DLD1 (cell line): Measurements from ENCODE around the gene MEX3D.
"Not testable (repeated sequence)": the region's sequence is repeated elsewhere in the genome, so short reads cannot be mapped to it uniquely, and the experiment has no call there.

Experiments used
- in situ Hi-C: cut with HindIII; loops from 2 replicates; pipeline ENCODE4 v1.10.0; 2017; ENCODE audit warnings: low sequenced_read_pairs

Gene MEX3D

GRCh38 chr19:1522061-1522460 lies 46.1 kb downstream of the MEX3D start:
- in situ Hi-C loops, result no loop called here

DNA sequence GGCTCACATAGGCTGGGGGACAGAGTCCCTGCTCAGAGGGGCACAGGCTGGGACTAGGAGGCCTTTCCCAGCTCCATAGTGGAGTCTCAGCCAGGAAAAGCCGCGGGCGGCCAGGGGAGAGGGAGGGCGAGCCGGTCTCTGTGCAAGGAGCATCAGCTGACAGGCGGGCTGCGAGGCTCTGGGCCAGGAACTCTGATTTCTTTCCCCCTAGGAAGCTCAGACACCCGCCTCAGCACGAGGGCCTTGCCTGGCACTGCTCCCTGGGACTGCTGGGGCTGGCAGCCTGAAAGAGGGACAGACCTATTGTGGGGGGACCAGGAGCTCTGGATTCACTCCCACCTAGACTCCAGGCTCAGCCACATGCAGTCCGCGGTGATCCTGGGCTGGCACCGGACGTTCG lies 46.5 kb downstream of the MEX3D start:
- in situ Hi-C loops, result no loop called here

- in situ Hi-C loops, result no loop called here
Observed at GRCh38 chr19:1520203-1520780, 47.8 kb downstream of the MEX3D start.

DNA sequence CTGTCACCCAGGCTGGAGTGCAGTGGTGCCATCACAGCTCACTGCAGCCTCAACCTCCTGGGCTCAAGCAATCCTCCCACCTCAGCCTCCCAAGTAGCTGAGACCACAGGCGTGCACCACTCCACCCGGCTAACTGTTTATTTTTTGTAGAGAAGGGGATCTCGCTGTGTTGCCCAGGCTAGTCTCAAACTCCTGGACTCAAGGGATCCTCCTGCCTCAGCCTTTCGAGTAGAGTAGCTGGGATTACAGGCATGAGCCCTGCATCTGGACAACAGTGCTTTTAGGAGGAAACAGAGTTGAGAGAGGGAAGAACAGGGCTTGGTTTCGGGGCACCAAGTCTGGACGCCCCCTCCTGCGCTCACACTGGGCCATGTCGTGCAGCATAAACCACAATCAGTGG lies 48.3 kb downstream of the MEX3D start:
- in situ Hi-C loops, result not testable (repeated sequence)

DNA sequence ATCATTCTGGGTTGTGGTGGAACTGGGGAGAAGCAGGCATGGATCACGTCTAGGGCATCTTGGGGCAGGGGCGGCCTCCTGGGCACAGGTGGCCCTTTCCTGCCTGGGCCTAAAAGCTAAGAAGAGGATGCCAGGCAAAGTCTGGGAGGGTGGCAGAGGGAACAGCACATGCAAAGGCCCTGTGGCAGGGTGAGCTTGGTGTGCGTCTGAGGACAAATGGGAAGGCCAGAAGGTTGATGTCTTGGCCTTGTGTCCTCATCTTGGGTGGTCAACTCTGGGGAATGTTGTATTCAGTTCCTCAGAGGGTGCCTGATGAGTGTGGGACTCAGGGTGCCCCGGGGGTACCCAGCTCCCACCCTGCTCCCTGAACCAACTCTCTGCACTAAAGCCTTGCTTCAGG lies 49.7 kb downstream of the MEX3D start:
- in situ Hi-C loops, result no loop called here

DNA sequence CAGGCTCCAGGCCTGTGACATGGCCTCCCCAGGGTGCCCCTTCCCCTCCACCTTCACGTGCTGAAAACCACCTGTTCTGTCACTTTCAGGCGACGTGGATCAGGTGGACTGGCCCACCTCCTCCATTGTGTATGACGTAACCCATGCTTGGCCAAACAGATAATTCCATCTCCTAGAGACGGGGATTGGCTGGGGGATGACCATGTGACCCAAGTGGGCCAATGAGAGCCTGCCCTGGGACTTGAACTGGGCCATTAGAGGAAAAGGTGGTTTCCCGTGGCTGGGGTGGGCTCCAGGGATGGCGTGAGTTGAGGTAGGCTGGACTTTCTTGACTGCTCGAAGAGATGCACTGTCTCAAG lies 51.8 kb downstream of the MEX3D start:
- in situ Hi-C loops, result no loop called here

DNA sequence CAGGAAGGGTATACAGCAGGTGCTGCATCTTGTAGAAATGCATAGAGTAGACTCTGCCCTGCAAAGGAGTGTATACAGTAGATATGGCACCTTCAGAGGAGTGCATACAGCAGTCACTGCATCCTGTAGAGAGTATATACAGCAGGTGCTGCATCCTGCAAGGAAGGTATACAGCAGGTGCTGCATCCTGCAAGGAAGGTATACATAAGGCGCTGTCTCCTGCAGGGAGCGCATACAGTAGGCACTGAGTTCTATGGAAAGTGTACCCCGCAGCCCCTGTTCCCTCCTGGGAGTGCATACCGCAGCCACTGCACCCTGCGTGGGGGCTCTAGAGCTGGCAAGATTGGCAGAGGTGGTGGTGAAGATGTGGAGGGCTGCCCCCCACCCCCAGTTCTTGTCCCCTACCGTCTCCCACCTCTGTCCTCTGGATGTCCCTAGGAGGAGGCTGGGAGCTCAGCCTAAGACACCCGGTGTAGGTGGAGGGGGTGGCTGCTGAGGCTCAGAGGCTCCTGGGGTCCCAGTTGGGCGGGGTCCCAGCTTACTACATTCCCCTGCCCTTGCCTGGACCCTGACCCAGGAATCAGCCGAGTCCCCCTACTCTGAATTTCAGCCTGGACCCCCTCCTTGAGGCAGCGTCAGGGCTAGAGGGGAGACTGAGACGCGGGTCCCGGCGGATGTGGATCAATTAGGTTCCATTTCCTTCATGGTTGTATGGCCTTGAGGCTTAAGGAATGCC lies 53.0 kb downstream of the MEX3D start:
- in situ Hi-C loops, result no loop called here

GRCh38 chr19:1514295-1514661 lies 53.8 kb downstream of the MEX3D start:
- in situ Hi-C loops, result no loop called here

DNA sequence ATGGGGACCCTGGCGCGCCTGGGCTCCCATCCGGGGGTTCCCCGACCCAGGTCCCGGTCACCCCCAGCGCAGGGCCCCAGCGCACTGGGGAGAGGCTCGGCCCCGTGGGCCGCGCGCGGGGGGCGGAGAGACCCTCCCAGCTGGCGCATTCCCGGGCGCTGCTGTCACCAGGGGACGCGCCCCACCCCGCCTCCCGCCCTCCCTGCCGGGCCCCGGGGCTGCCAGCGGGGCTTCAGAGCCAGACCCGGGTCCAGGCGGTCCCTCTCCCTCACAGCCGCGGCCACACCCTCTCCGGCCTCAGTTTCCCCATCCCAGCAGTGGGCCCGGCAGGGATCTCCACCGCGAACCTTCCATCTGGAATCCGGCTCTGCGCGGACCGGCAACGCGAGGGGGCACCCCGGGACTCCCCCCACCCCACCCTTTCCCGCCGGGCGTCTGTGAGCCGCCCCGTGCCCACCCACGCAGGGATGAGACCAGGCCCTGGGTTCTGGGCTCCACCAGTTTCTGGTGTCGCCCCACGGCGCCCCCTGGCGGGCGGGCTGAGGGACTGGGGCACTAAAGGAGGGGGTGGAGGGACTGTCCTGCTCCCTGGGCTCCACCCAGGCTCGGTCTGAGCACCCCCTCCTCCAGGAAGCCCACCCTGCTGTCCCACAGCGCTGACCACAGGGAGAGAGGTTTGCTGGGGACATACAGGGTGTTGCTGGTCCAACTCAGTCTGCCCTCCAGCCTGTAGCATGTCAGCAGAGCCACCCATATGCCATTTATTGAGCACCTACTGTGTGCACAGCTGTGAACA lies 54.4 kb downstream of the MEX3D start:
- in situ Hi-C loops, result no loop called here

GRCh38 chr19:1512671-1513498 lies 55.2 kb downstream of the MEX3D start, which contains the start of gene ADAMTSL5:
Gene ADAMTSL5, minus strand, starts transcription at chr19:1513019. Its CDS starts 2,076 bp downstream, at chr19:1510943.
- in situ Hi-C loops, result no loop called here

GRCh38 chr19:1511318-1512317 lies 56.5 kb downstream of the MEX3D start:
- in situ Hi-C loops, result no loop called here

DNA sequence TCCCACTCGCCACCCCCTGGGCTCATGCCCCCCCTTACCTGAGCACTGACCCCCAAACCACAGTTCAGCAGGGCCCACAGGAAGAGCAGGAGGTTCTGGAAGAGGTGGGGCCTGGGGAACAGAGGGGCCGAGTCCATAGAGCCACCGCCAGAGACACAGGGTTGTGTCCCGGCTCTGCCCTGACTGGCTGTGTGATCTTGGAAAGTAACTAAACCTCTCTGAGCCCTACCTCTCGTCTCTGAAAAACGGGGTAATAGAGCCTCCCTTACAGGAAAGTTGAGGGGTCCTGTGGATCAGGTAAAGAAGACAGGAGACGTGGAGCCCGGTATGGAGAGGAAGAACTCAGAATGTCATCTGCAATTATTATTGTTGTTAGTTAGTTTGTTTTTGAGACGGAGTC lies 57.3 kb downstream of the MEX3D start:
- in situ Hi-C loops, result no loop called here

GRCh38 chr19:1510442-1510806 lies 57.7 kb downstream of the MEX3D start:
- in situ Hi-C loops, result no loop called here

GRCh38 chr19:1509602-1510441 lies 58.3 kb downstream of the MEX3D start:
- in situ Hi-C loops, result no loop called here

DNA sequence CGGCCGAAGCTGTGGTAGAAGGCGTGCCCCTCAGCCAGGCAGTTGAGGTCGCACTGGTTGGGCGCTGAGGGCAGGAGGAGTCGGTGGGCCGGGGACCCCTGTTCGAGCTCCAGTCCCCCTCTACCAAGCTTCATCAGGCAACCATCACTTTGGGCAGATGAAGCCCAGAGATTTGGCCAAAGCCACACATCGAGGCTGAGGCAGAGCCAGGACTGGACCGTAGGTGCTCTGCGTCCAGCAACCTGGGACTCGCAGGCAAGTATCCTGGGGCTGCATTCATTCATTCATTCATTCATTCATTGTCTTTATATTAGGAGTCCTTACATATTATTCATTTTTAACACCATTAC lies 59.6 kb downstream of the MEX3D start:
- in situ Hi-C loops, result no loop called here

DNA sequence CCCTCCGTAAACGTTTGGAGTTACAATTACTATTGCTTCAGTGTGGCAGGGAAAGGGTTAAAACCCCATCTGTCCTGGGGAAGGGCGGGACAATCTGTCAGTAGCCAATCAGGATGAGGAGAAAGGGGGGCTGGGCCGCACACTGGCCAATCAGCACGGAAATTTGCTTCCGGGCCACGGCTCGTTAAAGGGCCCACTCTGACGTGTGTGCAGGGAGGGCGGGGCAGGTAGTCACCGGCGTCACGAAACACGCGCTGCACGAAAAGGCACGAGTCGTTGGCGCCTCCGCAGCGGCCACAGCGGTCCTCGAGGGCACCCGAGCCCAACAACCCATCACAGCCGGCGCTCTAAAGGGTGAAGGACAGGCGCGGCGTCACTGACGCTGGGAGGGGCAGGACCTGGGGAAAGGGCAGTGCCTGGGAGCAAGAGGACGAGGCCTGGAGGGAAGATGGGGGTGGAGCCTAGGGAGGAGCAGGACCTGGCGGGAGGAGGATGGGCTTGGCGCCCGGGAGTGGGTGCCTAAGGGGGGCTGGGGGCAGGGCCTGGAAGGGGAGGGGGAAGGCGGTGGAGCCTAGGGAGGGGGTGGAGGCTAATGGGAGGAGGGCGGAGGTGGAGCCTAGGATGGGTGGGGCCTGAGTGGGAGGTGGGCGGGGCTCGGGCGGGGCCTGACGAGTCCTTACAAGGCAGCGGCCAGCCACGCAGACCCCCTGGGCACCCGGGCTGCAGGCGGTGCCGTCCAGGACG lies 60.2 kb downstream of the MEX3D start:
- in situ Hi-C loops, result no loop called here

- in situ Hi-C loops, result no loop called here
Observed at GRCh38 chr19:1507192-1507660, 60.9 kb downstream of the MEX3D start.
